Measurements from ENCODE around the gene ADSS2.
"Not testable (repeated sequence)": the region's sequence is repeated elsewhere in the genome, so short reads cannot be mapped to it uniquely, and the experiment has no call there.

Gene ADSS2

DNA sequence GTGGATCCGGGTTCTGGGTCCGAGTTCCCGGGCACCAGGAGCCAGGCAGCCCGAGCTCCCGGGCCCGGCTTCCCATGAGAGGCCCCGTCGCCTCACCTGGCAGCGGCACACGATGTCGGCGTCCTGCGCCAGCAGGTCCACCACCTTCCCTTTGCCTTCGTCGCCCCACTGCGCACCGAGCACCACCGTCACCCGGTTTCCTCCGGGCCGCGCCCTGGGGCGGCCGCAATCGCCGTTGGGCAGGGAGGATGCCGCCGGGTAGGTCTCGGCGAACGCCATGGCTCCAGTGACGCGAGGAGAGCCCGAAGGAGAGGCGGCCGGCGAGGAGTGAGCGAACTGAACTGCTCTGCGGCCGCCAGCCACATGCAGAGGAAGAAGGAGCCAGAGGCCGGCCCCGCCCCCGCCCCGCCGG is at the start of gene ADSS2:
TSS of gene ADSS2 (minus strand) at position 371 of the 412 bp plus-strand sequence. CDS start at position 279, 92 bp downstream.
- peak within 1 kb of the TSS; percentile 84 for H3K27ac ChIP-seq (ENCODE audit: low read depth, low read length)
- no peaks in the 10 kb centered on the region for H3K27me3 ChIP-seq (ENCODE audit: control insufficient read depth in 1 of 2, insufficient read depth in 2 of 2, low read length in 2 of 2)
- H3K4me3 ChIP-seq (ENCODE audit: low read depth in 1 of 2, low read length in 2 of 2) = peak within 1 kb of the TSS; percentile 70 to 89
- peak within 1 kb of the TSS; percentile 76 for H3K9ac ChIP-seq (ENCODE audit: low read length)
- peaks cover 37% of the 10 kb centered on the region for H3K4me1 ChIP-seq (ENCODE audit: insufficient read depth, low read length)
- no peaks in the 10 kb centered on the region for H3K36me3 ChIP-seq (ENCODE audit: insufficient read depth, low read length)
- no peaks in the 10 kb centered on the region for H3K9me3 ChIP-seq (ENCODE audit: low read length)

DNA sequence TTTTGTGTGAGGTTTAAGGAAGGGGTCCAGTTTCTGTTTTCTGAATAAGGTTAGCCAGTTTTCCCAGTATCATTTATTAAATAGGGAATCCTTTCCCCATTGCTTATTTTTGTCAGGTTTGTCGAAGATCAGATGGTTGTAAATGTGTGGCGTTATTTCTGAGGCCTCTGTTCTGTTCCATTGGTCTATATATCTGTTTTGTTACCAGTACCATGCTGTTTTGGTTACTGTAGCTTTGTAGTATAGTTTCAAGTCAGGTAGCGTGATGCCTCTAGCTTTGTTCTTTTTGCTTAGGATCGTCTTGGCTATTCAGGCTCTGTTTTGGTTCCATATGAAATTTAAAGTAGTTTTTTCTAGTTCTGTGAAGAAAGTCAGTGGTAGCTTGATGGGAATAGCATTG is 48.8 kb upstream of the ADSS2 start:
- not testable (repeated sequence) for H3K4me3 ChIP-seq (ENCODE audit: low read depth in 1 of 2, low read length in 2 of 2); H3K36me3 ChIP-seq (ENCODE audit: insufficient read depth, low read length); H3K9me3 ChIP-seq (ENCODE audit: low read length); H3K9ac ChIP-seq (ENCODE audit: low read length); H3K27ac ChIP-seq (ENCODE audit: low read depth, low read length); H3K27me3 ChIP-seq (ENCODE audit: control insufficient read depth in 1 of 2, insufficient read depth in 2 of 2, low read length in 2 of 2); H3K4me1 ChIP-seq (ENCODE audit: insufficient read depth, low read length)

DNA sequence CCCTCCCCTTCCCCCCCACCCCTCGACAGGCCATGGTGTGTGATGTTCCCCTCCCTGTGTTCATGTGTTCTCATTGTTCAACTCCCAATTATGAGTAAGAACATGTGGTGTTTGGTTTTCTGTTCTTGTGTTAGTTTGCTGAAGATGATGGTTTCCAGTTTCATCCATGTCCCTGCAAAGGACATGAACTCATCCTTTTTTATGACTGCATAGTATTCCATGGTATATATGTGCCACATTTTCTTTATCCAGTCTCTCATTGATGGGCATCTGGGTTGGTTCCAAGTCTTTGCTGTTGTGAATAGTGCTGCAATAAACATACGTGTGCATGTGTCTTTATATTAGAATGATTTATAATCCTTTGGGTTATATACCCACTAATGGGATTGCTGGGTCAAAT is 47.8 kb upstream of the ADSS2 start:
- not testable (repeated sequence) for H3K36me3 ChIP-seq (ENCODE audit: insufficient read depth, low read length); H3K27me3 ChIP-seq (ENCODE audit: control insufficient read depth in 1 of 2, insufficient read depth in 2 of 2, low read length in 2 of 2); H3K4me3 ChIP-seq (ENCODE audit: low read depth in 1 of 2, low read length in 2 of 2); H3K27ac ChIP-seq (ENCODE audit: low read depth, low read length); H3K9ac ChIP-seq (ENCODE audit: low read length); H3K9me3 ChIP-seq (ENCODE audit: low read length); H3K4me1 ChIP-seq (ENCODE audit: insufficient read depth, low read length)

DNA sequence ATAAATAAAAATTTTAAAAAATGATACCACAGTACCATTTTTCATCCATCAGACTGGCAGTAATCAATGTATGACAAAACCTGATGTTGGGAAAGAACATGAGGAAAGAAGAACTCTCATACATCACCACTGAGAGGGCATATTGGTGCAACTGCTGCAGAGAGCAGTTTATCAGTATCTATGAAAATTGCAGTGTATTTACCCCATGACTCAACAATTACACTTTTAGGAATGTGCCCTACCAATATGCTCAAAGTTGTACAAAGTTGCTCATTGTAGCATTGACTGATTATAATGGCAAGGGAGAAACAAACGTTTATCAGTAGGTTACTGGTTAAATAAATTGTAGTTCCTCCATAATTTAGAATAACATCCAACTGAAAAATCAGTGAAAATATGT is 46.1 kb upstream of the ADSS2 start:
- no peak overlapping the region for H3K27ac ChIP-seq (ENCODE audit: low read depth, low read length)
- H3K9ac ChIP-seq (ENCODE audit: low read length) = no peak overlapping the region
- no peaks in the 10 kb centered on the region for H3K36me3 ChIP-seq (ENCODE audit: insufficient read depth, low read length)
- H3K4me3 ChIP-seq (ENCODE audit: low read depth in 1 of 2, low read length in 2 of 2) = no peak overlapping the region
- no peaks in the 10 kb centered on the region for H3K9me3 ChIP-seq (ENCODE audit: low read length)
- no peaks in the 10 kb centered on the region for H3K4me1 ChIP-seq (ENCODE audit: insufficient read depth, low read length)
- no peaks in the 10 kb centered on the region for H3K27me3 ChIP-seq (ENCODE audit: control insufficient read depth in 1 of 2, insufficient read depth in 2 of 2, low read length in 2 of 2)

DNA sequence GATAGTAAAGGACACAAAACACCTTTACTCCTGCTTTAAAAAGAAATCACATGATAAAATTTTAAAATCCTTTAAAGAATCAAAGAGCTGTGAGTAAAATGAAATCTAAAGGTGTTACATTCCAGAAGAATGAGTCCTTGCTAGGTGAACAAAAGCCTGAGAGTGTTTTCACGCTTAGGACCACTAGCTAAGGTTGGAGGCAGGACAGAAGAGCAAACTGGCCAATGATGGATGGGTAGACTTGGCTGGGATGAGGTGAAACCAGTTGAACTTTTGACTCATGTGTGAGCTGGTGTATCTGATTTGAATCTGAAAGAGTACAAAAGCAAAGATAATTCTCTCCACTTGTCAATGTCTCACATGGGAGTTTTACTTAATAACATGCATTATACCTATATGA is 44.5 kb upstream of the ADSS2 start:
- Histone ChIP-seq H3K36me3 (ENCODE audit: insufficient read depth, low read length) (no peaks in the 10 kb centered on the region), H3K4me3 (ENCODE audit: low read depth in 1 of 2, low read length in 2 of 2) (no peak overlapping the region)

DNA sequence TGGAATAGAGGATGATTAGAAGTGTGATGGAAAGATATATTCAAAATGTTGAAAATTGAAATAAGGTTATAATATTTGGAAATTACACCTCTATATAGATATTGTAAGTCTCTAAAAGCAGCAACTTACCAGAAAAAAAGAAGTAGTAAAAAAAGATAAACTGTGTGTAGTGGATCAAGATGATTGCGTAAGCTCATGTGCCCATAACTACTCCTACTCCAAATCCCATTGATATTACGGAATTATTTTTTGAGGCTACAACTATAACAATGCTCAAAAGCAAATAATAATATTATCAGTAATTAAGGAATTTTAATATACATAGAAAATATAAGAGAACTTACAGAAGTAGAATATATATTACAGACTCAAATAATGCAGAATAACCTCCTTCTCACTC is 42.9 kb upstream of the ADSS2 start:
- H3K27ac ChIP-seq (ENCODE audit: low read depth, low read length) = no peak overlapping the region
- no peaks in the 10 kb centered on the region for H3K27me3 ChIP-seq (ENCODE audit: control insufficient read depth in 1 of 2, insufficient read depth in 2 of 2, low read length in 2 of 2)
- no peaks in the 10 kb centered on the region for H3K9me3 ChIP-seq (ENCODE audit: low read length)
- H3K4me1 ChIP-seq (ENCODE audit: insufficient read depth, low read length) = no peaks in the 10 kb centered on the region
- H3K4me3 ChIP-seq (ENCODE audit: low read depth in 1 of 2, low read length in 2 of 2) = no peak overlapping the region
- H3K36me3 ChIP-seq (ENCODE audit: insufficient read depth, low read length) = no peaks in the 10 kb centered on the region
- H3K9ac ChIP-seq (ENCODE audit: low read length) = no peak overlapping the region

More for the DNA sequence above, 44.5 kb upstream of the ADSS2 start:
- no peaks in the 10 kb centered on the region for H3K4me1 ChIP-seq (ENCODE audit: insufficient read depth, low read length)
- H3K27me3 ChIP-seq (ENCODE audit: control insufficient read depth in 1 of 2, insufficient read depth in 2 of 2, low read length in 2 of 2) = no peaks in the 10 kb centered on the region
- no peak overlapping the region for H3K9ac ChIP-seq (ENCODE audit: low read length)
- H3K9me3 ChIP-seq (ENCODE audit: low read length) = no peaks in the 10 kb centered on the region
- no peak overlapping the region for H3K27ac ChIP-seq (ENCODE audit: low read depth, low read length)

DNA sequence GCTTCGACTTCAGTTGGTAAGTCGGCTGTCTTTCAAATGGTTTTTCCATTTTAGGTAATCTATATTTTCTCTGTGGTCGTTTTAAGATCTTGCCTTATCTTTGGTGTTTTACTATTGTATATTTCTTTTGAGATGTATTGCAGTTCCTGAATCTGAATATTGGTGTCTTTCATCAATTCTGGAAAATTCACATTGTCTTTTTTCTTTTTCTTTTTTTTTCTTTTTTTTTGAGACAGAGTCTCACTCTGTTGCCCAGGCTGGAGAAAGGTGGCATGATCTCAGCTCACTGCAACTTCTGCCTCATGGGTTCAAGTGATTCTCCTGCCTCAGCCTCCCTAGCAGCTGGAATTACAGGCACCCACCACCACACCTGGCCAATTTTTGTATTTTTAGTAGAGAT is 33.3 kb upstream of the ADSS2 start:
- H3K27me3 ChIP-seq (ENCODE audit: control insufficient read depth in 1 of 2, insufficient read depth in 2 of 2, low read length in 2 of 2); H3K4me1 ChIP-seq (ENCODE audit: insufficient read depth, low read length); H3K9me3 ChIP-seq (ENCODE audit: low read length); H3K36me3 ChIP-seq (ENCODE audit: insufficient read depth, low read length); H3K27ac ChIP-seq (ENCODE audit: low read depth, low read length); H3K9ac ChIP-seq (ENCODE audit: low read length); H3K4me3 ChIP-seq (ENCODE audit: low read depth in 1 of 2, low read length in 2 of 2): not testable (repeated sequence)

DNA sequence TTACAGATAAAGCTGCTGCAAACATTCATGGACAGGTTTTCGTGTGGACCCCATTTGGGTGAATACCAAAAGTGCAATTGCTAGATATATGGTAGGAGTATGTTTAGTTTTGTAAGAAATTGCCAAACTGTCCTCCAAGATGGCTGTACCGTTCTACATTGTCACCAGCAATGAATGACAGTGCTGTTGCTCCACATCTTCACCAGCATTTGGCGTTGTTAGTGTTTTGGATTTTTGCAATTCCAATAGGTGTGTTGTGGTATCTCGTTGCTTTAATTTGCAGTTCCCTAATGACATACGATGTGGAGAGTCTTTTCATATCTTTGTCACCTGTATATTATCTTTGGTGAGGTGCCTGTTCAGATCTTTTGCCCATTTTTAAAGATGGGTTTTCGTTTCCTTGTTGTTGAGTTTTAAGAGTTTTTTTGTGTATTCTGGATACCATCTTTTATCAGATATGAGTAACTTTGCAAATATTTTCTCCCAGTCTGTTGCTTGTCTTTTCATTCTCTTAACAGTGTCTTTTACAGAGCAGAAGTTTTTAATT is 21.4 kb upstream of the ADSS2 start:
- H3K9ac ChIP-seq (ENCODE audit: low read length) = no peak overlapping the region
- no peaks in the 10 kb centered on the region for H3K4me1 ChIP-seq (ENCODE audit: insufficient read depth, low read length)
- H3K27ac ChIP-seq (ENCODE audit: low read depth, low read length) = no peak overlapping the region
- no peaks in the 10 kb centered on the region for H3K36me3 ChIP-seq (ENCODE audit: insufficient read depth, low read length)
- no peak overlapping the region for H3K4me3 ChIP-seq (ENCODE audit: low read depth in 1 of 2, low read length in 2 of 2)
- H3K27me3 ChIP-seq (ENCODE audit: control insufficient read depth in 1 of 2, insufficient read depth in 2 of 2, low read length in 2 of 2) = no peaks in the 10 kb centered on the region
- H3K9me3 ChIP-seq (ENCODE audit: low read length) = no peaks in the 10 kb centered on the region

DNA sequence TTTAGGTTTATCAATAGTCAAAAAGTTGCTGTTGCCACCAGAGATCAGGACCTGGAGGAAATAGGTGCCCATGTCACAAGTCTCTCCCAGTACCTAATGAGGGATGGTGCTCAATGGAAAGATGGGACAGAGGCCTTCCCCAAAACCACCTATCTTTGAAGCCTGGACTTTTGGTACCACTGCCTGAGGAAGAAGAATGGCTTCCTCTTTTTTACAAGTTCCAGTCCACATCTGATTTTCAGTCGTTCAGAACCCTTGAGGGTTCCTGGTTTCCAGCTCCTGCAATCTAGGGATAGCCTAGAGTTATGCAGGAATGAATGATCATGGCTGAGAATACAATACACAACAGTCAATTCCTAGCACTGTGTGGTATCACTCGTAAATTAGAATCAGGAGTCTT is 15.0 kb upstream of the ADSS2 start:
- Histone ChIP-seq H3K36me3 (ENCODE audit: insufficient read depth, low read length) (no peaks in the 10 kb centered on the region), H3K9ac (ENCODE audit: low read length) (no peak overlapping the region), H3K27me3 (ENCODE audit: control insufficient read depth in 1 of 2, insufficient read depth in 2 of 2, low read length in 2 of 2) (no peaks in the 10 kb centered on the region), H3K4me1 (ENCODE audit: insufficient read depth, low read length) (no peaks in the 10 kb centered on the region), H3K4me3 (ENCODE audit: low read depth in 1 of 2, low read length in 2 of 2) (no peak overlapping the region), H3K9me3 (ENCODE audit: low read length) (no peaks in the 10 kb centered on the region), H3K27ac (ENCODE audit: low read depth, low read length) (no peak overlapping the region)

DNA sequence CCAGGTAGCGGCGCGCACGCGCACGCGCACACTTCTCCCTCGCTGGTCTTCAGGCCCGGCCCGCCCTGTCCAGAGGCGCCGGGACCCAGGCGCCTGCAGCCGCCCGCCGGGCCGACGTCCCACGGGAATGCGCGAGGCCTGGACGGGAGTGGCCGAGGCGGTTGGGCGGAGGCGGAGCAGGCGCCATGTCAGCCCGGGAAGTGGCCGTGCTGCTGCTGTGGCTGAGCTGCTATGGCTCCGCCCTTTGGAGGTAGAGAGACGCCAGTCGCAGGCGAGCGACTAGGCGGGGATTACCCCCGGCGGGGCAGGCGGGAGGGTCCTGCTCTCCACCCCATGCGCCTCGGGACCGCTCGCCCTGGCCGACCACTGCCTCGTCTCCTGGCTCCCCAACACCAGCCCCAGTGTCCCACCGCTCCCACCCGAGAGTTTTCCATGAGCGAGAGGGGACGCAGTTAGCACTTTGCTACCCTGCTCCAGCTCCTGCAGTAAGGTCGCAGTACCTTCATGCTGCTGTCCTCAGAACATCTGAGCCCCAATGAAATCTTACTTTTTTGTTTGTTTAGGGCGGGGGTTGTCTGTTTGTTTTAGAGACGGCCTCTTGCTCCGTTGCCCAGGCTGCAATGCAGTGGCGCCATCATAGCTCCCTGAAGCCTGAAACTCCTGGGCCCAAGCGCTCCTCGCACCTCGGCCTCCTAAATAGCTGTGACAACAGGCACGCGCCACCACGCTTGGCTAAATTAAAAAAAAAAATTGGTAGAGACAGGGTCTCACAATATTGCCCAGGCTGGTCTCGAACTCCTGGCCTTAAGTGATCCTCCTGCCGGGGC is 9.7 kb upstream of the ADSS2 start, which contains the start of gene CATSPERE:
TSS of gene CATSPERE (plus strand) at position 29 of the 827 bp plus-strand sequence. CDS start at position 186, 157 bp downstream.
- no peaks in the 10 kb centered on the region for H3K36me3 ChIP-seq (ENCODE audit: insufficient read depth, low read length)
- no peaks in the 10 kb centered on the region for H3K9me3 ChIP-seq (ENCODE audit: low read length)
- H3K4me3 ChIP-seq (ENCODE audit: low read depth in 1 of 2, low read length in 2 of 2) = peak within 1 kb of the TSS; percentile 40 to 65
- no peaks in the 10 kb centered on the region for H3K4me1 ChIP-seq (ENCODE audit: insufficient read depth, low read length)
- peak within 1 kb of the TSS; percentile 75 for H3K27ac ChIP-seq (ENCODE audit: low read depth, low read length)
- H3K27me3 ChIP-seq (ENCODE audit: control insufficient read depth in 1 of 2, insufficient read depth in 2 of 2, low read length in 2 of 2) = no peaks in the 10 kb centered on the region
- peak within 1 kb of the TSS; percentile 54 for H3K9ac ChIP-seq (ENCODE audit: low read length)

DNA sequence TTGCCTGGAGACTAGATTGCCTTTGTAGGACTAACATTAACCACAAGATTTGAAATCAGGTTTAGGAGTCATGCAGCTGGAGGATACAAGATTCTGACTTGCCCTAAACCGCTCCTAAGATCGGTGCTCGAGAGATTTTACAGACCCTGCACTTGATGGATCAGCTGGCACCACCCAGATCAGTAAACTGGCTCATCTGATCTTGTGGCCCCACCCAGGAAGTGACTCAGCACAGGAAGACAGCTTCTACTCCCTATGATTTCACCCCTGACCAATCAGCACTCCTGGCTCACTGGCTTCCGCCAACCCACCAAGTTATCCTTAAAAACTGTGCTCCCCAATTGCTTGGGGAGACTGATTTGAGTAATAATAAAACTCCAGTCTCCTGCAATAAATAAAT is 8.5 kb upstream of the ADSS2 start:
- no peak overlapping the region for H3K27ac ChIP-seq (ENCODE audit: low read depth, low read length)
- no peaks in the 10 kb centered on the region for H3K4me1 ChIP-seq (ENCODE audit: insufficient read depth, low read length)
- no peak overlapping the region for H3K9ac ChIP-seq (ENCODE audit: low read length)
- no peaks in the 10 kb centered on the region for H3K27me3 ChIP-seq (ENCODE audit: control insufficient read depth in 1 of 2, insufficient read depth in 2 of 2, low read length in 2 of 2)
- H3K36me3 ChIP-seq (ENCODE audit: insufficient read depth, low read length) = no peaks in the 10 kb centered on the region
- H3K9me3 ChIP-seq (ENCODE audit: low read length) = no peaks in the 10 kb centered on the region
- no peak overlapping the region for H3K4me3 ChIP-seq (ENCODE audit: low read depth in 1 of 2, low read length in 2 of 2)

DNA sequence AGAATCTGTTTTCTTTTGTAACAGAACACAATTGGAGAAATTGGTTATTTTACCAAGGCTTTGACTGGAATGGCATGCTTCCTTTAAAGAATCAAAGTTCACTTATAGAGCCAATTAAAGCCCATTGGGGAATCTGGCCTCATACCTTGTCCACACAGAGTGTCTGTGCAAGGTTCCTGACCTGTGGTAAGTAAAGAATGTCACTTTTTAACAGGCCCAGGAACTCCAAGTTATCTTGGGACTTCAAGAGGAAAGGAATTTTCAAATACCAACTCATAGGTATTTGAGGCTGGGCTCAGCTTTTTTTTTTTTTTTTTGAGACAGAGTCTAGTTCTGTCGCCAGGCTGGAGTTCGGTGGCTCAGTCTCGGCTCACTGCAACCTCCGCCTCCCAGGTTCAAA is 7.1 kb upstream of the ADSS2 start:
- no peaks in the 10 kb centered on the region for H3K36me3 ChIP-seq (ENCODE audit: insufficient read depth, low read length)
- H3K9ac ChIP-seq (ENCODE audit: low read length) = no peak overlapping the region
- H3K9me3 ChIP-seq (ENCODE audit: low read length) = no peaks in the 10 kb centered on the region
- H3K27ac ChIP-seq (ENCODE audit: low read depth, low read length) = no peak overlapping the region
- H3K4me1 ChIP-seq (ENCODE audit: insufficient read depth, low read length) = no peaks in the 10 kb centered on the region
- no peak overlapping the region for H3K4me3 ChIP-seq (ENCODE audit: low read depth in 1 of 2, low read length in 2 of 2)
- H3K27me3 ChIP-seq (ENCODE audit: control insufficient read depth in 1 of 2, insufficient read depth in 2 of 2, low read length in 2 of 2) = no peaks in the 10 kb centered on the region

Measured in muscle layer of colon (tissue), 2 donors.